GM12891 (cell line): ENCODE results near the gene QSER1.

Experiments
- DNase-seq: peaks from one replicate; pipeline ENCODE4 v3.0.0; 2011; ENCODE audit warnings: low spot score; ENCODE audit not compliant: insufficient read length
- FAIRE-seq: peaks from 2 replicates; lab custom pipeline; 2011; peaks lifted over from hg19 to GRCh38; lab: Jason Lieb, UNC
- PAX5 ChIP-seq: IDR thresholded peaks from 2 replicates; pipeline ENCODE4 v1.6.1; 2011; ENCODE audit warnings: low read length, moderate library complexity, mild to moderate bottlenecking; ENCODE audit not compliant: insufficient read depth, severe bottlenecking
- POLR2A ChIP-seq: IDR thresholded peaks from 2 replicates; pipeline ENCODE4 v1.6.1; 2011; ENCODE audit warnings: low read depth, low read length, control low read depth
- POLR2AphosphoS5 ChIP-seq: IDR thresholded peaks from 2 replicates; pipeline ENCODE4 v1.6.1; 2011; ENCODE audit warnings: low read depth, low read length, control low read depth
- POU2F2 ChIP-seq: IDR thresholded peaks from 2 replicates; pipeline ENCODE4 v1.6.1; 2011; ENCODE audit warnings: low read depth, mild to moderate bottlenecking, control low read depth, low read length, moderate library complexity
- SPI1 ChIP-seq: IDR thresholded peaks from 2 replicates; pipeline ENCODE4 v1.6.1; 2011; ENCODE audit warnings: low read depth, low read length, control low read depth
- TAF1 ChIP-seq: IDR thresholded peaks from 2 replicates; pipeline ENCODE4 v1.6.1; 2011; ENCODE audit warnings: low read depth, low read length, control low read depth

Gene QSER1

DNA sequence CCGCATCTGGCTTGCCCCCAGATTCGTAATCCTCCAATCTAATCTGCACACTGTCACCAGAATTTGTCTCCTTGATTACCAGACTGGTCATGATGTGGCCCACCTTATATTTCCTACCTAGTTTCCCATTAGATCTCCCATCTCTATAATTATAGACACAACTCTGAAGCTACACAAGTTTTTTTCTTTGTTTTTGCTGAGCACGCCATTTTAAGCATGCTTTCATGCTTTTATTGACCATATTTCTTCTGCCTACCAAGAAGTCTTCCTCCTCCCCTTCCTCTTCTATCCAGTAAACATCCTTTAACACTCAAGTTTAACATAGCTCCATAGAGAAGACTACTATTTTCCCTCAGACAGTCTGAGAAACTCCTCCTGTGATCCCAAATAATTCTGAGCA, 98.8 kb downstream of the QSER1 start:
- no peak for TF ChIP-seq TAF1
- TF ChIP-seq POLR2A: no peak
- TF ChIP-seq SPI1: no peak
- no peak for TF ChIP-seq POLR2AphosphoS5
- no peak for TF ChIP-seq POU2F2
- TF ChIP-seq PAX5: no peak
- DNase-seq: no peak
- FAIRE-seq: no peak

DNA sequence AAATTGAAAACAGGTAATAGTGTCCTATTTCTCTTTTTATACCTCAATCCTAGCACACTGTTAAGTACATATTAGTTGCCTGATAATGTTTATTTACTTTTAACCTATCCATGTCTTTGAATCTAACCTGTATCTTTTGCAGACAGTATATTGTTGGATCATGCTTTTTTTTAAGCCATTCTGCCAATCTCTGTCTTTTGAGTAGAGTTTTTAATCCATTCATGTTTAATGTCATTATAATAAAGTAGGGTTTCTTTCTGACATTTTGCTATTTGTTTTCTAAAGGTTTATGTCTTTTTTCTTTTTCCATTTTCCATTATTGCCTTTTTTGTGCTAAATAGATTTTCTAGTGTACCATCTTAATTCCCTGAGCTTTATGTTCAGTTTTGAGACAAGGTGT, 99.3 kb downstream of the QSER1 start:
- no peak for DNase-seq
- FAIRE-seq: no peak
- no peak for TF ChIP-seq TAF1
- TF ChIP-seq PAX5: no peak
- TF ChIP-seq POLR2AphosphoS5: no peak
- no peak for TF ChIP-seq POLR2A
- no peak for TF ChIP-seq SPI1
- TF ChIP-seq POU2F2: no peak

DNA sequence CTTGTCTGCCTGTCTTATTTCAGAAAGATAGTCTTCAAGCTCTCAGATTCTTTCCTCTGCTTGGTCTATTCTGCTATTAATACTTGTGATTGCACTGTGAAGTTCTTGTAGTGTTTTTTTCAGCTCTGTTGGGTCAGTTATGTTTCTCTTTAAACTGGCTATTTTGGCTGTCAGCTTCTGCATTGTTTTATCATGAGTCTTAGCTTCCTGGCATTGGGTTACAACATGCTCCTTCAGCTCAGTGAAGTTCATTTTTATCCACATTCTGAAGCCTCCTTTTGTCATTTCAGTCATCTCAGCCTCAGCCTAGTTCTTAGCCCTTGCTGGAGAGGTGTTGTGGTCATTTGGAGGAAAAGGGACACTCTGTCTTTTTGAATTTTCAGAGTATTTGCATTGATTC, 107.6 kb downstream of the QSER1 start:
- no peak for DNase-seq
- no peak for FAIRE-seq
- TF ChIP-seq TAF1 (no peak), POLR2A (no peak), POU2F2 (no peak), PAX5 (no peak), SPI1 (no peak), POLR2AphosphoS5 (no peak)

DNA sequence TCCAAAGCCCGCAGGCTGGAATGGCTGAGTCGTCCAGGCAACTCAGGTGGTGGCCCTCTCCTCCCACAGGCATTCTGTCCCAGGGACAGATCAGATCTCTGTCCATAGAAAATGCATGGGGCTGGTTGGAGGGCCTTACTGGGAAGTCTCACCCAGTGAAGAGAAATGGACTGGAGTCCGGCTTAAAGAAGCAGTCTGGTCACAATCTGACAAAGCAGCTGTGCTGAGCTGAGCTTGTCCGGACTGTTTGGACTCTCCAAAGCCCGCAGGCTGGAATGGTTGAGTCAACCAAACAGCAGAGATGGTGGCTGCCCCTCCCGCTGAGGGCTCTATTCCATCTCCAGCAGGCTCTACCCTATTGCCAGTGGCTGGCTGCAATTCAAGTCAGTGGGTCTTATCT, 108.7 kb downstream of the QSER1 start:
- TF ChIP-seq POLR2A (no peak), POLR2AphosphoS5 (no peak), TAF1 (no peak), PAX5 (no peak), SPI1 (no peak), POU2F2 (no peak)
- DNase-seq: no peak
- no peak for FAIRE-seq

DNA sequence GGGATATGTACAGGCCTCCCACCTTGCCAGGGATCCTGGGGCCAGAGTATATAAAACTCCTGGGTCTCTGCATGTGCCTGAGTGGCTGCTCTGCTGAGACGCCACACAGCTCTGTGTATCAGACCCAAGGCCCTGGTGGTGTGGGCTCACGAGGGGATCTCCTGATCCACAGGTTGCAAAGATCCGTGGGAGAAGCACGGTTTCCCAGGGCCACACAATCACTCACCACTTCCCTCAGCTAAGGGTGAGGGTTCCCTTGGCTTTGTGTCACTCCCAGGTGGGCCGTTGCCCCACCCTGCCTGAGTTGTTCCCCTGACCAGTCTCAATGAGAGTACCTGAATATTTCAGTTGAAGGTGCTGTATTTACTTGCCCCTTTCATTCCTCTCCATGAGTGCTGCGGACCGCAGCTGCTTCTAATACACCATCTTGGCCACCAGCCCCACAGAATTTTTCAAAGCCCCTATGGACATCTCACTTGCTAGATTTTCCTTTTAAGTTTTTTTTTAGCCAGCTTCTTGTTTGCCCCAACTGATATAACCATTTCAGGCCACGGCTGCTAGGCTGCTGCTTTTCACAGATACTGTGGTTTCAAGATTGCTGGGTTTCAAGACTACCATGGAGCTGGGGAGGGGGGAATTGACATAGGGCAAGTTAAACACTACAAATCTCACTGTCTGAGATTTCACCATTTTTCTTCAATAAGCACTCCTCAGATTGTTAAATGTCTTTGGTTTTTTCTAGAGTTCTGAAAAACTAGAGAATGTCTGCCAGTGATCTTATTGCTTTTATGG, 109.3 kb downstream of the QSER1 start:
- FAIRE-seq (no peak), DNase-seq (no peak)
- no peak for TF ChIP-seq POU2F2
- no peak for TF ChIP-seq POLR2AphosphoS5
- no peak for TF ChIP-seq PAX5
- TF ChIP-seq POLR2A: no peak
- no peak for TF ChIP-seq TAF1
- TF ChIP-seq SPI1: no peak

DNA sequence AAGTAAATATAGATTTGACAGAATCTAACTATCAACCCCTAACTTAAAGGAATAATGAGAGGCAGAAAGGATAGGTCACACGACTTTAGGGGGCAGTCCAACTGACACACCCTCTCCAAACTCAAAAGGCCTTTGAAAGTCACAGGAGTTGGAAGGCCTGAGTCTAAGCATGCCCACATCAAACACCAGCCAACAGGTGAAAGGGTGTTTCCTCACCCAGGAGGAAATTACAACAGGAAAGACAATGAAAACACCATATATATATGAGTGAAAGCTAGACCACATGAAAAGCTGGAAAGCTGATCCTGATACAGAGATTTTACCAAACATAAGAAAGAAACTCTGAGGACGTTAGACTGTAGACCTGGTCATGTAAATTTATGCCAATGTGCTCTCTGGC, 112.6 kb downstream of the QSER1 start:
- no peak for TF ChIP-seq TAF1
- no peak for FAIRE-seq
- DNase-seq: no peak

DNA sequence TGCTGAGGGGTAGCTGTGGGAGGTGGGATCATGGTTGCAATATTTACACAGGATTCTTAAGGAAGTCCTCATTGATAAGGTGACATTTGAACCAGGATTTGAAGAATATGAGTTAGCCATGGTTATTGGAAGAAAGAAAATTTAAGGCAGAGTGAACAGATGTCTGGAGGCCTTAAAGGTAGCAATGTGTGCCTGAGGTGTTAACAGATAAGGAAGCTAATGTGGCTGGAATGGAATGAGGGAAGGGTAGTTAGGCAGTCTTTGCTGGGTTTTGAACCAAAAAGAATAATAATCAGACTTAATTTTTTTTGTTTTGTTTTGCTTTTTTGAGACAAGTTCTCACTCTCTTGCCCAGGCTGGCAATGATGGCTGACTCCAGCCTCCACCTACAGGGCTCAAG, 113.4 kb downstream of the QSER1 start:
- no peak for DNase-seq
- TF ChIP-seq POLR2AphosphoS5 (no peak), POU2F2 (no peak), SPI1 (no peak), POLR2A (no peak), TAF1 (no peak), PAX5 (no peak)
- FAIRE-seq: no peak

DNA sequence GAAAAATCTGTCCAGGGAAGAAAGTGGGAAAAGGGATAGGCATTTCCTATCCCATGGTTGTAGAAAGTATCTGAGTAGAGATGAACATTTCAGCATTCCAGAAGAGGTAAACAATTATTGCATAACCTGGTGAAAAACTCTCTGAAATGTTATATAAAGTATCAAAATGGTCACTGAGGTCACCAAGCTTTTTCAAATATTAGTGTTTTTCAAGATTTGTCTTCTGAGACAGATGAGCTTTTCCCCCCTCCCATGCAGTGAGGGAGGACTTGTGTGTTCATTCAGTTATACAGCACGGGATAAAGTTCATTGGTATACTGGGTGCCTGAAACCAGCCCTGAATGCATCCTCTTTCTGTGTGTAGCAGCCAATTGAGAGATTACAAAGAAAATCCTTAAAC, 121.1 kb downstream of the QSER1 start:
- FAIRE-seq (no peak), DNase-seq (no peak)
- TF ChIP-seq POLR2AphosphoS5 (no peak), POLR2A (no peak), POU2F2 (no peak), SPI1 (no peak), PAX5 (no peak), TAF1 (no peak)

DNA sequence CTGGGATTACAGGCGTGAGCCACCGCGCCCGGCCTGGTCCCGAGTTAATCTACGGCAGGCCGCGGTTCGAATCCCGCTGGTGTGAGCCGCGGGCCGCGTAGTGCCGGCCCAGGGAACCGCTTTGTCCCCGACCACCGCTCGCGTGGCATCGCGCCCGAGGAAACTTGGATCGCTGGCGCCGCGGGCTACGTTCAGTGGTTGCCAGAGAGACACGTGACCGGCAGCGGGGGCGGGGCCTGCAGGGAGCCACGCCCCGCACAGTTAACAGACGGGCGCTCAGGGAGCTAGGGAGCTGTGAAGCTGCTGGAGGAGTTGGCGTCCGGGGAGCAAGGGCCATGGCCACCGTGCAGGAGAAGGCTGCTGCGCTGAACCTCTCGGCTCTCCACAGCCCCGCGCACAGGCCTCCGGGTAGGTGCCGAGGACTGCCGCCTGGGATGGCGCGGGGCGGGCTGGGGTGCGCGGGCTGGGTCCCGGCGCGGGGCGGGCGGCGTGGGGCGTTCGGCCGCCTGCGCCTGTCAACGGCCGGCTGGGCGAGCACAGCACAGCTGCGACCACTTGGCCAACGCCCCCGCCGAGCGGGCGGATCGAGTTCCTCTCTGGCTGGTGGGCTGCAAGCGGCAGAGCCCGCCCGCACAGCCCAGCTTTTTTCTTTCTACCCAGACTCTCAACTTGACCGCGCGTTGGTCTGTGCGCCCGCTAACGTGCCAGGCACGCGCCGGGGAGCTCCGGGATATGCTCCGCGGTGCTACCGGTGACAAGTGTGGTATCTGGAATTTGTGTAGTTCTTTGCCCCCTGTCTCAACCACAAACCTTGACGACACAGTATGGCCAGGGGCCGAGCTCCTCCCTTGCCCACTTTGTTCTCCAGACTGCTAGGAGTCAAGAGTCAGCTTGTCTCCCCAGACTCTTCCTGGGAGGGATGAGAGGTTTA, 123.3 kb downstream of the QSER1 start, which contains the start of gene DEPDC7:
Gene DEPDC7 (plus strand): TSS at position 258 of the 931 bp plus-strand sequence. CDS start 78 bp downstream, at position 336.
- FAIRE-seq (no peak), DNase-seq (peak; percentile 33)
- TF ChIP-seq SPI1 (no peak), TAF1 (no peak), PAX5 (no peak), POU2F2 (no peak), POLR2AphosphoS5 (no peak), POLR2A (no peak)
